Immature natural killer cell (primary cell): ENCODE results near the gene SYNPR. TPM values are rescaled to one million over a fixed set of nuclear protein-coding genes. Genes with fewer than 3 reads are reported as not detected.

Experiments
- DNase-seq, 3 donors: peaks; one replicate each; pipeline ENCODE4 v3.0.0; 2022; ENCODE audit warnings: mixed read lengths in 1 of 3
- H3K27ac Mint-ChIP-seq, 6 donors: one replicate each; pipeline ENCODE4 v1.8.0; 2020; ENCODE audit warnings: mixed read lengths in 6 of 6, mild to moderate bottlenecking in 5 of 6, inconsistent platforms in 4 of 6, moderate library complexity in 3 of 6
- H3K27me3 Mint-ChIP-seq, 3 donors: one replicate each; pipeline ENCODE4 v1.8.0; 2020 to 2021; ENCODE audit warnings: low read depth in 3 of 3, mild to moderate bottlenecking in 3 of 3, mixed read lengths in 3 of 3, moderate library complexity in 3 of 3, inconsistent platforms in 1 of 3
- H3K36me3 Mint-ChIP-seq, 3 donors: one replicate each; pipeline ENCODE4 v1.8.0; 2020; ENCODE audit warnings: mixed read lengths in 3 of 3, inconsistent platforms in 2 of 3, mild to moderate bottlenecking in 2 of 3
- H3K4me1 Mint-ChIP-seq, 2 donors: one replicate each; pipeline ENCODE4 v1.8.0; 2020; ENCODE audit warnings: inconsistent platforms in 2 of 2, mild to moderate bottlenecking in 2 of 2, mixed read lengths in 2 of 2, moderate library complexity in 1 of 2
- H3K4me3 Mint-ChIP-seq, 5 donors: one replicate each; pipeline ENCODE4 v1.8.0; 2020; ENCODE audit warnings: mild to moderate bottlenecking in 5 of 5, mixed read lengths in 5 of 5, inconsistent platforms in 3 of 5, moderate library complexity in 3 of 5
- H3K9me3 Mint-ChIP-seq, 6 donors: one replicate each; pipeline ENCODE4 v1.8.0; 2020; ENCODE audit warnings: mild to moderate bottlenecking in 6 of 6, mixed read lengths in 6 of 6, inconsistent platforms in 4 of 6, moderate library complexity in 3 of 6
- polyA plus RNA-seq, 3 donors: library from polyadenylated mRNA; unstranded; fragments of 300-500 nt; fragmentation: Illumina TruSeq; gene quantifications; one replicate each; pipeline ENCODE4 v1.2.3, GENCODE V29; 2021

Gene SYNPR
- polyA plus RNA-seq, 3 donors from 2014 or later = not detected

DNA sequence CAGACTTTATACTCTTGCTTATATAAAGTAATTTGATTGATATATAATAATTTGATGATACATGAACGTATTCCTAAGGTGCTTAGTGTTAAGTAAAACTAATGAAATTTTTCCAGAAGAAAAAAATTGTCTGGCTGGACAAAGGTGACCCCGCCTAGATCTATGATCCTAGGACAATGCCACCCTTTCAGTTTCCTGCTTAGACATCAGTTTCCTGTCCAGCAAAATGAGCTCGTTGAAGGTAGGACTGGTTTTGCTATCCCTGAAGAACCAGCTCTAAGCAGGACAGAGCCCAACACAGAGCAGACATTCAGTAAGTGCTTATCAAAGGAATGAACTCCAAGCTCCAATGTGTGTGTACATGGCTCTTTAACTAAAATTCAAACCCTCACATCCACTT is 293.6 kb downstream of the SYNPR start:
- no peak for DNase-seq
- Mint-ChIP-seq H3K4me3 (no peak overlapping the region), H3K27me3 (peaks cover 0 to 3% (median 0%) of the 10 kb centered on the region in 3 donors), H3K4me1 (no peaks in the 10 kb centered on the region), H3K27ac (no peak overlapping the region), H3K36me3 (no peaks in the 10 kb centered on the region), H3K9me3 (peaks cover 0 to 7% (median 2%) of the 10 kb centered on the region in 6 donors)

GRCh38 chr3:63576846-63577245 is 298.7 kb downstream of the SYNPR start:
- DNase-seq = no peak
- Mint-ChIP-seq H3K36me3 (no peaks in the 10 kb centered on the region), H3K27me3 (peaks cover 0 to 3% (median 1%) of the 10 kb centered on the region in 3 donors)

DNA sequence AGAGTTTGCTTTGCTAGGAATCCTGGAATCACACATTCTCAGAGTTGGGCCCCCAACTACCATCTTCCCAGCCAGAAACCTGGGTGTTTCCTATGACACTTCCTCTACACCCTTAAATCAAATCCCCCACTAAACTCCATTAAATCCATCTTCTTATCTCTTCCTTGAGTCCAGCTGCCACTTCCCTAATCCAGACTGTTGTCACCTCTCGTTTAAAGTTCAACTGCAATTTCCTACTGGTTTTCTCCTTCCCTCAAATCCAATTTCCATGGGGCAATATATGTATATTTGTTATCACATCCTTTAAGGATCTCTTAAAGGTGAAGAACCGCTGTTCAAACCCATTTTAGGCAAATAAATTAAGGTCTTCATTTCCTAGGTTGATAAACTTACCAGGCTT is 300.8 kb downstream of the SYNPR start:
- peaks cover 0 to 1% (median 0%) of the 10 kb centered on the region in 3 donors for H3K27me3 Mint-ChIP-seq
- no peak overlapping the region for H3K27ac Mint-ChIP-seq
- no peak overlapping the region for H3K4me3 Mint-ChIP-seq
- peaks cover 0 to 14% (median 3%) of the 10 kb centered on the region in 6 donors for H3K9me3 Mint-ChIP-seq
- DNase-seq = no peak
- H3K36me3 Mint-ChIP-seq = no peaks in the 10 kb centered on the region
- no peaks in the 10 kb centered on the region for H3K4me1 Mint-ChIP-seq

More at GRCh38 chr3:63576846-63577245, 298.7 kb downstream of the SYNPR start:
- Mint-ChIP-seq H3K9me3 (peaks cover 0 to 13% (median 4%) of the 10 kb centered on the region in 6 donors), H3K4me3 (no peak overlapping the region), H3K4me1 (no peaks in the 10 kb centered on the region), H3K27ac (no peak overlapping the region)

- no peak for DNase-seq
- no peak overlapping the region for H3K4me3 Mint-ChIP-seq
- peaks cover 0 to 12% (median 0%) of the 10 kb centered on the region in 6 donors for H3K9me3 Mint-ChIP-seq
- H3K27me3 Mint-ChIP-seq = peaks cover 0 to 1% (median 0%) of the 10 kb centered on the region in 3 donors
- no peak overlapping the region for H3K27ac Mint-ChIP-seq
- no peaks in the 10 kb centered on the region for H3K36me3 Mint-ChIP-seq
- no peaks in the 10 kb centered on the region for H3K4me1 Mint-ChIP-seq
Observed at GRCh38 chr3:63580151-63580550, 302.0 kb downstream of the SYNPR start.

DNA sequence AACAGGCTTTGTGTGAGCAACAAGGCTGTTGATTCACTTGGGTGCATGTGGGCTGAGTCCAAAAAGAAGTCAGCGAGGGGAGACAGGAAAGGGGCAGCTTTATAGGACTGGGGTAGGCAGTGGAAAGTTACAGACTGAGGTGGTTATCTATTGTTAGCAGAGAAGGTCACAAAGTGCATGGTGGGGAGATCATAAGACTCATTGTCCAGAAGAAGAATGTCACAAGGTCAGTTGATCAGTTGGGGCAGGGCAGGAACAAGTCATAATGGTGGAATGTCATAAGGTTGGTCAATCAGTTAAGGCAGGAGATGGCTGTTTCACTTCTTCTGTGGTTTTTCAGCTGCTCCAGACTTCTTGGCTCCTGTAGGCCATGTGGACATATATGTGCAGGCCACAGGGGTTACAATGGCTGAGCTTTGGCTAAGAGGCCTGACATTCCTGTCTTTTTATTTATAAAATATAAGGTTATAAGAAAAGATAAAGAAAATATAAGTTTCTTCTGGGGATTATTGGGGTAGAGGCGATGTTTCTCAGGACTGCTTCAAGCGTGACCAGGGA is 304.9 kb downstream of the SYNPR start:
- no peak overlapping the region for H3K4me3 Mint-ChIP-seq
- peaks cover 0 to 1% (median 0%) of the 10 kb centered on the region in 3 donors for H3K27me3 Mint-ChIP-seq
- peaks cover 0 to 10% (median 0%) of the 10 kb centered on the region in 6 donors for H3K9me3 Mint-ChIP-seq
- no peaks in the 10 kb centered on the region for H3K4me1 Mint-ChIP-seq
- no peak overlapping the region for H3K27ac Mint-ChIP-seq
- no peaks in the 10 kb centered on the region for H3K36me3 Mint-ChIP-seq
- no peak for DNase-seq

DNA sequence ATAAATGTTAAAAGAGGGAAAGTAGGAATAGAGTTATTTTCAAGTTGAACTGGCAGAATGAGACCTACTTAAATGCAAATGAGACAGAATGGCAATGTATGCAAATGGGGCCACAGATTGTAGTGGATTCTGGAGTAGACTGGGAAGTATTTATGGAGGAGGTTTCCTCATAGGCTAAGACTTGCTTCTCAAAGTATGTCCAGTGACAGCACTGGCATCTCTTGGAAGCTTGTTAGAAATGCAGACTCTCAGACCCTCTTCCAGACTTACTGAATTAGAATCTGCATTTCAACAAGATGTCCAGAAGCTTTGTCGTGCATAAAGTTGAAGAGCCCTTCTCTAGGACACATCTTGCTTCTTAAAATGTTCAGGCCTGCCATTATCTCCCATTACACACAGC is 306.6 kb downstream of the SYNPR start:
- no peak for DNase-seq
- H3K9me3 Mint-ChIP-seq = peaks cover 0 to 3% (median 0%) of the 10 kb centered on the region in 6 donors
- no peaks in the 10 kb centered on the region for H3K36me3 Mint-ChIP-seq
- no peaks in the 10 kb centered on the region for H3K4me1 Mint-ChIP-seq
- no peak overlapping the region for H3K27ac Mint-ChIP-seq
- H3K4me3 Mint-ChIP-seq = no peak overlapping the region
- no peaks in the 10 kb centered on the region for H3K27me3 Mint-ChIP-seq

GRCh38 chr3:63585927-63586326 is 307.8 kb downstream of the SYNPR start:
- no peaks in the 10 kb centered on the region for H3K27me3 Mint-ChIP-seq
- H3K4me1 Mint-ChIP-seq = no peaks in the 10 kb centered on the region
- H3K36me3 Mint-ChIP-seq = no peaks in the 10 kb centered on the region
- no peak for DNase-seq
- peaks cover 0 to 3% (median 0%) of the 10 kb centered on the region in 6 donors for H3K9me3 Mint-ChIP-seq
- H3K4me3 Mint-ChIP-seq = no peak overlapping the region
- no peak overlapping the region for H3K27ac Mint-ChIP-seq

- Mint-ChIP-seq H3K4me1 (no peaks in the 10 kb centered on the region), H3K27ac (no peak overlapping the region), H3K27me3 (peaks cover 0 to 3% (median 0%) of the 10 kb centered on the region in 3 donors), H3K4me3 (no peak overlapping the region), H3K36me3 (no peaks in the 10 kb centered on the region), H3K9me3 (peaks cover 0 to 2% (median 0%) of the 10 kb centered on the region in 6 donors)
- DNase-seq = no peak
Observed at GRCh38 chr3:63588895-63589294, 310.8 kb downstream of the SYNPR start.

GRCh38 chr3:63593779-63594178 is 315.7 kb downstream of the SYNPR start:
- DNase-seq = no peak
- Mint-ChIP-seq H3K4me3 (no peak overlapping the region), H3K27ac (no peak overlapping the region), H3K9me3 (peaks cover 0 to 3% (median 0%) of the 10 kb centered on the region in 6 donors), H3K4me1 (no peaks in the 10 kb centered on the region), H3K36me3 (no peaks in the 10 kb centered on the region), H3K27me3 (peaks cover 0 to 3% (median 0%) of the 10 kb centered on the region in 3 donors)

- Mint-ChIP-seq H3K4me1 (no peaks in the 10 kb centered on the region), H3K27ac (no peak overlapping the region), H3K9me3 (peaks cover 0 to 3% (median 0%) of the 10 kb centered on the region in 6 donors), H3K27me3 (peaks cover 0 to 3% (median 0%) of the 10 kb centered on the region in 3 donors), H3K36me3 (no peaks in the 10 kb centered on the region), H3K4me3 (no peak overlapping the region)
- no peak for DNase-seq
Observed at GRCh38 chr3:63595221-63595620, 317.1 kb downstream of the SYNPR start.

- Mint-ChIP-seq H3K9me3 (peaks cover 0 to 5% (median 0%) of the 10 kb centered on the region in 6 donors), H3K27ac (no peak overlapping the region), H3K36me3 (no peaks in the 10 kb centered on the region), H3K27me3 (peaks cover 0 to 3% (median 2%) of the 10 kb centered on the region in 3 donors), H3K4me1 (no peaks in the 10 kb centered on the region), H3K4me3 (no peak overlapping the region)
- no peak for DNase-seq
Observed at GRCh38 chr3:63597019-63597418, 318.9 kb downstream of the SYNPR start.

- Mint-ChIP-seq H3K4me1 (no peaks in the 10 kb centered on the region), H3K27me3 (peaks cover 0 to 4% (median 0%) of the 10 kb centered on the region in 3 donors), H3K9me3 (peaks cover 0 to 3% (median 1%) of the 10 kb centered on the region in 6 donors), H3K36me3 (no peaks in the 10 kb centered on the region), H3K4me3 (no peak overlapping the region), H3K27ac (no peak overlapping the region)
- DNase-seq = no peak
Observed at GRCh38 chr3:63607716-63608115, 329.6 kb downstream of the SYNPR start.

DNA sequence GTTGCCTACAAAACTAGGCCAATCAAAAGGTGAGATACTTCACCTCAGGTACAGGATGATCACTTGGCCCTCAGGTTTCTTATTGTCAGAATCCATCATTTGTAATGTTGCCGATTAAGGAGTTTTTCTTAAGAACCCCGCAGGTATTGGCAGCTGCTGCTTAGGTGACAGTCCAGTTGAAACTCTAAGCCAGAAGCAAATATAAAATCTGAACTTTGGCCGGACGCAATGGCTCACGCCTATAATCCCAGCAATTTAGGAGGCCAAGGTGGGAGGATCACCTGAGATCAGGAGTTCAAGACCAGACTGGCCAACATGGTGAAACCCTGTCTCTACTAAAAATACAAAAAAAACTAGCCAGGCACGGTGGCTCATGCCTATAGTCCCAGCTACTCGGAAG is 331.3 kb downstream of the SYNPR start:
- DNase-seq = no peak
- H3K4me1 Mint-ChIP-seq = no peaks in the 10 kb centered on the region
- no peak overlapping the region for H3K27ac Mint-ChIP-seq
- H3K9me3 Mint-ChIP-seq = peaks cover 0 to 9% (median 4%) of the 10 kb centered on the region in 6 donors
- peaks cover 0 to 2% (median 1%) of the 10 kb centered on the region in 3 donors for H3K27me3 Mint-ChIP-seq
- H3K4me3 Mint-ChIP-seq = no peak overlapping the region
- no peaks in the 10 kb centered on the region for H3K36me3 Mint-ChIP-seq

DNA sequence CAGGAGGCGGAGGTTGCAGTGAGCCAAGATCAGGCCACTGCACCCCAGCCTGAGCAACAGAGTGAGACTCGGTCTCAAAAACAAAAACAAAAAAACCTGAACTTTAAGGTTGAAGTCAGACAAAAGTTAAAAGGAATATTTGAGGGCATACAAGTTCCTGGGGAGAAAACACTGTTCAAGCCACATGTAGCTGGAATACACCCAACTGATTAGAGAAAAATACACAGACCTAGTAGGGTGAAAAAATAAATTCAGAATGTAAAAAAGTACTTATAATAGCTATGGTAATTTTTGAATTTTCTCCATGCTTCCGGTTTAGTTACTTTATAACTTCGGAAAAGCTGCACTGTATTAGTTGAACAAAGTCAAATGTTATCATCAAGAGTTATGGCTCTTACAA is 331.7 kb downstream of the SYNPR start:
- H3K36me3 Mint-ChIP-seq = no peaks in the 10 kb centered on the region
- peaks cover 0 to 9% (median 4%) of the 10 kb centered on the region in 6 donors for H3K9me3 Mint-ChIP-seq
- no peak overlapping the region for H3K27ac Mint-ChIP-seq
- no peak overlapping the region for H3K4me3 Mint-ChIP-seq
- peaks cover 0 to 2% (median 1%) of the 10 kb centered on the region in 3 donors for H3K27me3 Mint-ChIP-seq
- H3K4me1 Mint-ChIP-seq = no peaks in the 10 kb centered on the region
- DNase-seq = no peak

- peaks cover 0 to 9% (median 2%) of the 10 kb centered on the region in 6 donors for H3K9me3 Mint-ChIP-seq
- DNase-seq = no peak
- no peaks in the 10 kb centered on the region for H3K4me1 Mint-ChIP-seq
- peaks cover 0 to 2% (median 1%) of the 10 kb centered on the region in 3 donors for H3K27me3 Mint-ChIP-seq
- H3K4me3 Mint-ChIP-seq = no peak overlapping the region
- no peaks in the 10 kb centered on the region for H3K36me3 Mint-ChIP-seq
- H3K27ac Mint-ChIP-seq = no peak overlapping the region
Observed at GRCh38 chr3:63611382-63611781, 333.3 kb downstream of the SYNPR start.
